ENCODE data around the gene ASB15. TPM values are rescaled to one million over a fixed set of nuclear protein-coding genes. Genes with fewer than 3 reads are reported as not detected.

Gene ASB15
- total RNA-seq, 1 donor from 2014 or later = not detected

GRCh38 chr7:123645516-123645915 is 43.9 kb downstream of the ASB15 start:
- Histone ChIP-seq H3K4me3 (ENCODE audit: low read depth, low read length) (no peak overlapping the region), H3K36me3 (ENCODE audit: control insufficient read depth, insufficient read depth, low read length) (no peaks in the 10 kb centered on the region), H3K27me3 (ENCODE audit: control insufficient read depth, insufficient read depth, low read length) (no peaks in the 10 kb centered on the region)
- no peak for DNase-seq (ENCODE audit: low read depth)
- no peak for TF ChIP-seq CTCF (IDR thresholded peaks at IDR 0.05; ENCODE audit: insufficient read depth, low read length, poor library complexity, severe bottlenecking)

GRCh38 chr7:123647106-123647730 is 45.6 kb downstream of the ASB15 start:
- DNase-seq (ENCODE audit: low read depth) = no peak
- Histone ChIP-seq H3K27me3 (ENCODE audit: control insufficient read depth, insufficient read depth, low read length) (no peaks in the 10 kb centered on the region), H3K4me3 (ENCODE audit: low read depth, low read length) (no peak overlapping the region)

GRCh38 chr7:123649964-123650363 is 48.3 kb downstream of the ASB15 start:
- DNase-seq (ENCODE audit: low read depth) = no peak
- Histone ChIP-seq H3K4me3 (ENCODE audit: low read depth, low read length) (no peak overlapping the region), H3K27me3 (ENCODE audit: control insufficient read depth, insufficient read depth, low read length) (no peaks in the 10 kb centered on the region), H3K36me3 (ENCODE audit: control insufficient read depth, insufficient read depth, low read length) (no peaks in the 10 kb centered on the region)
- no peak for TF ChIP-seq CTCF (IDR thresholded peaks at IDR 0.05; ENCODE audit: insufficient read depth, low read length, poor library complexity, severe bottlenecking)

More at GRCh38 chr7:123647106-123647730, 45.6 kb downstream of the ASB15 start:
- no peak for TF ChIP-seq CTCF (IDR thresholded peaks at IDR 0.05; ENCODE audit: insufficient read depth, low read length, poor library complexity, severe bottlenecking)
- no peaks in the 10 kb centered on the region for H3K36me3 ChIP-seq (ENCODE audit: control insufficient read depth, insufficient read depth, low read length)

GRCh38 chr7:123650595-123650994 is 49.0 kb downstream of the ASB15 start:
- no peaks in the 10 kb centered on the region for H3K27me3 ChIP-seq (ENCODE audit: control insufficient read depth, insufficient read depth, low read length)
- no peaks in the 10 kb centered on the region for H3K36me3 ChIP-seq (ENCODE audit: control insufficient read depth, insufficient read depth, low read length)
- no peak for DNase-seq (ENCODE audit: low read depth)
- no peak overlapping the region for H3K4me3 ChIP-seq (ENCODE audit: low read depth, low read length)
- no peak for TF ChIP-seq CTCF (IDR thresholded peaks at IDR 0.05; ENCODE audit: insufficient read depth, low read length, poor library complexity, severe bottlenecking)

GRCh38 chr7:123652406-123652805 is 50.8 kb downstream of the ASB15 start:
- no peak for TF ChIP-seq CTCF (IDR thresholded peaks at IDR 0.05; ENCODE audit: insufficient read depth, low read length, poor library complexity, severe bottlenecking)
- H3K27me3 ChIP-seq (ENCODE audit: control insufficient read depth, insufficient read depth, low read length) = no peaks in the 10 kb centered on the region
- H3K4me3 ChIP-seq (ENCODE audit: low read depth, low read length) = no peak overlapping the region

GRCh38 chr7:123653162-123653561 is 51.5 kb downstream of the ASB15 start:
- no peak overlapping the region for H3K4me3 ChIP-seq (ENCODE audit: low read depth, low read length)
- no peaks in the 10 kb centered on the region for H3K36me3 ChIP-seq (ENCODE audit: control insufficient read depth, insufficient read depth, low read length)
- no peak for TF ChIP-seq CTCF (IDR thresholded peaks at IDR 0.05; ENCODE audit: insufficient read depth, low read length, poor library complexity, severe bottlenecking)
- H3K27me3 ChIP-seq (ENCODE audit: control insufficient read depth, insufficient read depth, low read length) = no peaks in the 10 kb centered on the region
- DNase-seq (ENCODE audit: low read depth) = no peak

More at GRCh38 chr7:123652406-123652805, 50.8 kb downstream of the ASB15 start:
- H3K36me3 ChIP-seq (ENCODE audit: control insufficient read depth, insufficient read depth, low read length) = no peaks in the 10 kb centered on the region
- no peak for DNase-seq (ENCODE audit: low read depth)

Measured in kidney epithelial cell (primary cell).